Activated gamma-delta T cell treated with anti-CD3 and anti-CD28 coated beads, Interleukin-2, amount 50 U/mL, for 16 hours (primary cell): ENCODE measurements around the gene SPON1.
"Not testable (repeated sequence)": the region's sequence is repeated elsewhere in the genome, so short reads cannot be mapped to it uniquely, and the experiment has no call there.

Source experiments
- DNase-seq: peaks from one replicate; pipeline ENCODE4 v3.0.0-alpha.2; 2020; ENCODE audit warnings: low read depth

SPON1 gene

DNA sequence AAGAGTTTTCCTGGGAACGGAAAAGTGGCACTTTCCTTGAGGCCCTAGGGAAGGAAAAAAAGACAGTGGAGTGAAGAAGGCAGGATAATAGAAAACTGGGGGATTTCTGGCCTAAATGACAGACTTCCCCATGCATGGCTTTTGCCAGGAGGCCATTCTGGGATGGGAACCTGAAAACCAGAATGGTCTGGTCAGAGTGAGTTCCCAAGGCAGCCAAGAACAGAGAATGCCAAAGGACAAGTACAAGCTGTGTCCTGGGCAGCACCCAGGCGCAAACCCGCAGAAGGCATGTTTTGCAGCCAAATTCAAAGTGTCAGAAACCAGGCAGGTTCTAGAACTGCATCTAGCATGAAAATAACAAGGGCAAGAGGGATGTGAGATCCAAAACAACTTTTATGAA is 162.4 kb downstream of the SPON1 start:
- DNase-seq = no peak

DNA sequence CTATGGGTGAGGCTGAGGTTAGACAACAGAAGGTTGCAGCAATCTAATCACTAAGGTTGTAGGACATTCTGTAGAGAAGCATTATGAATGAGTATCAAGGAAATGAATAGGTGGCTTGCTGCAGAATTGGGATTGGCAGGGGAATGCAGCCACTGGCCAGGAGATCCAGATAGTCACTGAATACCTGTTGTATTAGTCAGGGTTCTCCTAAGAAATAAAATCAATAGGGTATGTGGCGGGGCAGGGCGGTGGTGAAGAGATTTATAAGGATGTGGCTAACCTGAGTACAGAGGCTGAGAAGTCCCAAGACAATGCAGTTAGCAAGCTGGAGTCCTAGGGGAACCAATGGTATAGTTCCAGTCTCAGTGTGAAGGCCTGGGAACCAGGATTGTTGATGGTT is 163.0 kb downstream of the SPON1 start:
- no peak for DNase-seq

DNA sequence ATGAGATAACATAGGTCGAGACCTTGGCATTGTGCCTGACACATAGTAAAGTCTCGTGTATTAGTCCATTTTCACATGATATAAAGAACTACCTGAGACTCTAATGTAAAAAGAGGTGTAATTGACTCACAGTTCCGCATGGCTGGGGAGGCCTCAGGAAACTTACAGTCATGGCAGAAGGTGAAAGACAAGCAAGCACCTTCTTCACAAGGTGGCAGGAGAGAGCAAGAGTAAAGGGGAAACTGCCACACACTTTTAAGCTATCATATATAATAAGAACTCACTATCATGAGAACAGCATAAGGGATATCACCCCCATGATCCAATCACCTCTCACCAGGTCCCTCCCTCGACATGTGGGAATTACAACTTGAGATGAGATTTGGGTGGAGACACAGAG is 165.2 kb downstream of the SPON1 start:
- DNase-seq = no peak

GRCh38 chr11:14132312-14132711 is 169.8 kb downstream of the SPON1 start:
- no peak for DNase-seq

DNA sequence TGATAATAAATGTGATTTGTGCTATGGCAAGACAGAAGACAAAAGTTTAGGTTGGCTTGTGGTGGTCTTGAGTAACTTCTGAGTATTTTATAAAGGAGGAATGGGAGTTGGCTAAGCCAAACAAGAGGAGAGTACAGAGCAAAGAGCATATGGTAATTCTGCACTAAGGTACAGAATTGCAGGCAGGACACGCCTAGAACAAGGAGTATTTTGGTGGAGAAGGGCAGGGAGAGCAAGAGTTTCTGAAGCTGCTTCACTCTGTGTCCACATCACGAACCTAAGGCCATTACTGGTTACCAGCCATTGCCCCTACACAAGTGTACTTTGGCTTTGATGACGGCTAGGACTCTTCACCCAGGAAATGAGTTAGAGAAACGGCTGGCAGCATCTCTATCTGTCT is 170.9 kb downstream of the SPON1 start:
- no peak for DNase-seq

GRCh38 chr11:14136561-14136960 is 174.0 kb downstream of the SPON1 start:
- DNase-seq = no peak

DNA sequence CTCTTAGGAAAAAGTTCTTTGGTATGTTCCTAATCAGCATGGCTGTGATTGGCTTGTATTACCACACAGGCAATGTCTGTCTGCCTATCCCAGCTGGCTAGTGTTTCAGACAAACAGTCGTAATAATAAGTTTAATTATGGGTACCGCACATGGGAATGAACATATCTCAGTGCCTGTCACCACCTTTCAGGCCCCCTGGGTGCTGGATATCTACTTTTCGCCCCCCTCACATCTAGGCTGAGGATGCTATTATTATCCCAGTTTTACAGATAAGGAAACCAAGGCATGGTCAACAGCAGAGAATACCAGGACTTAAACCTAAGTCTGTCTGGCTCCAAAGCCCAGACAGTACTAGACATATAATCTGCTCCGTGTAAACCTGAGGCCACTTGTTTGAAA is 174.8 kb downstream of the SPON1 start:
- no peak for DNase-seq

- DNase-seq = no peak
Observed at GRCh38 chr11:14140991-14141390, 178.5 kb downstream of the SPON1 start.

- no peak for DNase-seq
Observed at GRCh38 chr11:14141676-14142075, 179.2 kb downstream of the SPON1 start.

- no peak for DNase-seq
Observed at GRCh38 chr11:14144934-14145333, 182.4 kb downstream of the SPON1 start.

DNA sequence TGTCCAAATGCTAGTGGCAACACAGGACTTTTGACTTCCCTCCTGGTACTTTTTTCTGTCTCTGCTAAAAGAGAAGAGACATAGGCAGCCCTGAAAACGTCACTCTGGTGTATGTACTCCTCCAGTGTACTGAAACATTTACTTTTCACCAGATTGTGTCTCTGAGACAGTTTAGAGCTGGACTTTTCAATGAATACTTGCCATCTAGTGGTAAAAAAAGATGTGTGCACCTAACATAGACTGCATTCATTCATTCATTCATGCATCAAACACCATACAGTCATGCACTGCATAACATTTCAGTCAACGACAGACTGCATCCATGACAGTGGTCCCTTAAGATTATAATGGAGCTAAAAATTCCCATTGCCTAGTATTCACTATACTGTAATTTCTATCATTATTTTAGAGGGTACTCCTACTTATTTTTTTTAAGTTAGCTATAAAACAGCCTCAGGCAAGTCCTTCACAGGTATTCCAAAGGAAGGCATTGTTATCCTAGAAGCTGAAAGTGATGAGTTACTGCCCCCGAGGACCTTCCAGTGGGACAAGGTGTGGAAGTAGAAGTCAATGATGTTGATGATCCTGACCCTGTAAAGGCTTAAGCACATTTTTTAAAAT is 186.2 kb downstream of the SPON1 start:
- no peak for DNase-seq

- DNase-seq = no peak
Observed at GRCh38 chr11:14149683-14150082, 187.2 kb downstream of the SPON1 start.

GRCh38 chr11:14150878-14151277 is 188.4 kb downstream of the SPON1 start:
- no peak for DNase-seq

DNA sequence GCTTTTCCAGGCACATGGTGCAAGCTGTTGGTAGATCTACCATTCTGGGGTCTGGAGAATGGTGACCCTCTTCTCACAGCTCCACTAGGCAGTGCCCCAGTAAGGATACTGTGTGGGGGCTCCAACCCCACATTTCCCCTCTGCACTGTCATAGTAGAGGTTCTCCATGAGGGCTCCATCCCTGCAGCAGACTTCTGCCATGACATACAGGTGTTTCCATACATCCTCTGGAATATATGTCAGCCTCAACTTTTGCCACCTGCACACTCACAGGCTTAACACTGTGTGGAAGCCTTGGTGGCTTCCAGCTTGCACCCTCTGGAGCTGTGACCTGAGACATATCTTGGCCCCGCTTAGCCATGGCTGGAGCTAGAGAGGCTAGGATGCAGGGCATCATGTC is 191.6 kb downstream of the SPON1 start:
- not testable (repeated sequence) for DNase-seq

DNA sequence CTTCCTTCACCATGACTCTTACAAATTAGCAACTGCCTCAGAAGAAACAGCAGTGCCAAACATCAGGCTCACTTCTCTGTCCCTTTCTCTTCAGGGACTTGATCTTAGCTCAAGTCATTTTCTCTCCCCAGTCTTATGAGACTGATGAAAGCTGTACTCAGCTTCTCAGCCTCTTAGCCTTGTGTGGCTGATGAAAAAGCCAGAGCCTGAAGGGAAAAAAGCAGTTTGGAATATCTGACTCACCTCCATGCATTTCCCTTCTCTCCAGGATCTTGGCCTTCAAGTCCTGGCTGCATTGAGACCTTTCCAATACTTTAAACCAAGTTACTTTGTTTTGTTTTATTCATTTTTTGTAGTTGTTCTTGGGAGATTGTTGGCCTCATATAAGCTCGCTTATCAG is 195.9 kb downstream of the SPON1 start:
- no peak for DNase-seq

GRCh38 chr11:14163576-14163975 is 201.1 kb downstream of the SPON1 start:
- DNase-seq = no peak

DNA sequence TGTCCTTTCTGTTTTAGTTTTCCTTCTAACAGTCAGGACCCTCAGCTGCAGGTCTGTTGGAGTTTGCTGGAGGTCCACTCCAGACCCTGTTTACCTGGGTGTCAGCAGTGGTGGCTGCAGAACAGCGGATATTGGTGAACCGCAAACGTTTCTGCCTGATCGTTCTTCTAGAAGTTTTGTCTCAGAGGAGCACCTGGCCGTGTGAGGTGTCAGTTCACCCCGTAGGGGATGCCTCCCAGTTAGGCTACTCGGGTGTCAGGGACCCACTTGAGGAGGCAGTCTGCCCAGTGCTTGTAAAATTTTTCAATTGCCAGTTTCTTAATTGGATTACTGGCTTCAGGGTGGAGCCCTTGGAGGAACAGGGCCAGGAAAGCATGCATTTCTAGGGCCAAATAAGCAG is 211.2 kb downstream of the SPON1 start:
- DNase-seq = not testable (repeated sequence)

- no peak for DNase-seq
Observed at GRCh38 chr11:14179116-14179820, 216.7 kb downstream of the SPON1 start.

DNA sequence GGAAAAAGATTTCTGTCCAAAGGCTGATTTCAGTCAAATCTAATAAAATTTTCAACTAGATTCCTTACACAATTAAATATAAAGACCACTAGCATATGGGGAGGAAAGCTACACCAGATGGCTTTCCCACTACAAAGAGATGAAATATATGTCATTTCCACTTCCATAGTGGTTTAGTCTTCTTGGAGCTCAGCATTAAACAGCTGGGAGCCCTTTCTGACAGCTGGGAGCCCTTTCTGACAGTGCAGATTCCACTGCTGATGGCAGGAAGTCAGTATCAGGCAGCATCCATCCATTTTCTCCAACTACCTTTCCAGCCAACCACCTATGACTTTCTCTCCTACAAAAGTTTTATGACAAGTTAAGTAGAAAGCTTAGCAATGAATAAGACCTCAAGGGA is 218.6 kb downstream of the SPON1 start:
- no peak for DNase-seq

- DNase-seq = no peak
Observed at GRCh38 chr11:14182833-14183364, 220.4 kb downstream of the SPON1 start.

DNA sequence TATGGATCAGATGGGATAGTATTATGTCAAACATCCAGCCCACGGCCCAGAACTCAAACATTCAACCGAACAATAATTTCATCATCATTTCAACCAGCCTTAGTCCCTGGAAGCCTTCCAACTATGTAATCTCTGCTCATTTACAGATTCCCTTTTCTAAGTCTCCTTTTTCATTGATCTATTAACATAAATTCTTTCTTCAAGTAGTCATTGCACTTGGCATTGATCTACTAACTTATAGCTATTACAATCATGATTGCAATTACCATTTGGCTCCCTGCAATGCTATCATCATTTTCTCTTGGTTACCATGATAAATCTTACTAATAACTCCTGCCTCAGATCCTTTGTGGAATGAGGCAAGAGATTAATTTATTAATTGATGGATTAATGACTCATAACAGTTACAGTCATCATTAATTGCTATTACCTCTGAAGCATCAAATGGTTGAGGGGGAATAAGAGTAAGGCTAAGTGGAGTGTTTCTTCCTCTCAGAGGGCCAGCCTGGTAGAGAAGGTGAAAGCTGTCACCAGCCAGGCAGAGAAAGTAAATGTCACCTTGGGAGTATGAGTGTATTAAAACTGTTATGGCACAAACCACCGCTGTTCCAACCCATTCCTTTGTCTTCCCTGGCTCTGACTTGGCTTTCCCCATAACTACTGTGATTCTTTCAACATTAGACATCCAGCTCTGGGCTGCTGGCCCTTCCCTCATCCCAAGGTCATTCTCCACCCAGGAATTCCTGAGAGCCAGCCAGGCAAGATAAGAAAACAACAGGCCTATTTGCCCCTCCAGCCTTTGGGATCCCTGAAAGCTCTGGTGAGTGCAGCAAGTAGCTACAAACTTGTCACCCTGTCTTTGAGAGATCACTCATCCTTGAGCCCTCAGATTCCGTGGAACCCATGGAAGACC is 221.8 kb downstream of the SPON1 start:
- DNase-seq = no peak

DNA sequence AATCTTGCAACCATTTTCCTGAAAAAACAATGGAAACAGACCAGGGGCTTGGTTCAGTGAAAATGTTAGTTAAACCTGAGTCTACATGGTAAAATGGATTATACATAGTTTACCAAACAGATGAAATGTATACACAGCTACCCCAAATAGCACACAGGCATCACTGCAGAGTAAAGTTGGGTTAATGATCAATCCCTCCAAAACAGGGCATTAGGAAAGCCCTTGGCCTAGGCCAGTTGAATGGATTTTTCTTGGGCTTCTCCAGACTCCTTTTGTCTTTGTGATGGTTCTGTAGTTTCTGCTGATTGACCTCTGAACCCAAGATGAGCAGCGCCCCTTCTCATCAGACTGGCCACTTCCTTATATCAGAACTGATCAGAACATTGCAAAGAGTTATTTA is 222.9 kb downstream of the SPON1 start:
- DNase-seq = no peak
